OCI-LY7 (cell line): ENCODE measurements around the gene SIGLEC6. TPM values are rescaled to one million over a fixed set of nuclear protein-coding genes. Genes with fewer than 3 reads are reported as not detected.

Source experiments
- BruUV-seq: library from RNA; stranded (reverse); fragments of 400-500 nt; replicated peaks from 2 replicates; lab custom pipeline; 2021; lab: Mats Ljungman, UMichigan
- CTCF ChIA-PET: fragments of 300-600 bp; sonication (Branson Sonifier 250); formaldehyde crosslinking; loops from one replicate; lab custom pipeline; 2022; ENCODE audit warnings: antibody characterized with exemption; ENCODE audit not compliant: unreplicated experiment; lab: Charles Lee
- POLR2A ChIA-PET: fragments of 300-600 bp; sonication (Branson Sonifier 250); formaldehyde crosslinking; loops from one replicate; lab custom pipeline; 2022; ENCODE audit warnings: antibody characterized with exemption; lab: Charles Lee
- DNase-seq: peaks from one replicate; pipeline ENCODE4 v3.0.0-alpha.2; 2015; ENCODE audit warnings: low spot score
- H2AFZ ChIP-seq: fragments of 200-600 bp; sonication (generic), shearing (Covaris generic); 2 replicates; pipeline ENCODE4 v1.6.1; 2014; ENCODE audit warnings: mild to moderate bottlenecking, antibody characterized with exemption, low read length, moderate library complexity
- H3K27ac ChIP-seq: fragments of 200-600 bp; sonication (generic); 2 replicates; pipeline ENCODE4 v1.5.1; 2014; ENCODE audit warnings: mixed run types, low read depth, mild to moderate bottlenecking, moderate library complexity, low read length, inconsistent platforms; ENCODE audit not compliant: poor library complexity, severe bottlenecking
- H3K36me3 ChIP-seq: fragments of 200-600 bp; sonication (generic); 2 replicates; pipeline ENCODE4 v1.6.1; 2014; ENCODE audit warnings: mild to moderate bottlenecking, antibody characterized with exemption, low read length, moderate library complexity, mixed read lengths; ENCODE audit not compliant: insufficient read depth
- H3K4me1 ChIP-seq: fragments of 200-600 bp; sonication (generic); 2 replicates; pipeline ENCODE4 v1.5.1; 2014; ENCODE audit warnings: mild to moderate bottlenecking, low read length; ENCODE audit not compliant: insufficient read depth, poor library complexity, severe bottlenecking
- H3K4me2 ChIP-seq: fragments of 200-600 bp; sonication (generic); 2 replicates; pipeline ENCODE4 v1.6.1; 2014; ENCODE audit warnings: mild to moderate bottlenecking, low read length
- H3K4me3 ChIP-seq: fragments of 200-600 bp; sonication (generic); 2 replicates; pipeline ENCODE4 v1.5.1; 2014; ENCODE audit warnings: mild to moderate bottlenecking, low read depth, low read length; ENCODE audit not compliant: poor library complexity, severe bottlenecking
- H3K79me2 ChIP-seq: fragments of 200-600 bp; sonication (generic); 2 replicates; pipeline ENCODE4 v1.6.1; 2016; ENCODE audit warnings: low read depth, mild to moderate bottlenecking, low read length, moderate library complexity, mixed read lengths; ENCODE audit not compliant: insufficient read depth
- H3K9me2 ChIP-seq: fragments of 200-600 bp; sonication (generic); 2 replicates; pipeline ENCODE4 v1.6.1; 2016; ENCODE audit warnings: mild to moderate bottlenecking, low read length, mixed read lengths; ENCODE audit not compliant: insufficient read depth
- H3K9me3 ChIP-seq: fragments of 200-600 bp; sonication (generic); 2 replicates; pipeline ENCODE4 v1.6.1; 2014; ENCODE audit warnings: mild to moderate bottlenecking, mixed run types, low read length, mixed read lengths
- H4K20me1 ChIP-seq: fragments of 200-600 bp; sonication (generic); 2 replicates; pipeline ENCODE4 v1.6.1; 2014; ENCODE audit warnings: mild to moderate bottlenecking, antibody characterized with exemption, low read length, moderate library complexity, mixed read lengths; ENCODE audit not compliant: insufficient read depth
- CTCF ChIP-seq: fragments of 200-600 bp; sonication (generic); conservative IDR thresholded peaks from 2 replicates; pipeline ENCODE4 v1.5.1; 2014; ENCODE audit warnings: mild to moderate bottlenecking, antibody characterized with exemption, low read length, moderate library complexity, mixed read lengths
- EZH2phosphoT487 ChIP-seq: fragments of 200-600 bp; sonication (generic); IDR thresholded peaks from 2 replicates; pipeline ENCODE4 v1.6.1; 2018; ENCODE audit warnings: low read depth, borderline replicate concordance, mild to moderate bottlenecking, mixed run types, antibody characterized with exemption, low read length, moderate library complexity, mixed read lengths
- intact Hi-C: fragments of 100-400 bp; cut with micrococcal nuclease; formaldehyde crosslinking; loops from one replicate; pipeline ENCODE4 v1.10.0; 2022; ENCODE audit not compliant: unreplicated experiment
- total RNA-seq, 2 experiments: library from RNA; depleted of rRNA in 1 of 2; stranded (reverse); fragments of >200 nt in 1 of 2; shearing (Covaris generic) in 1 of 2; gene quantifications; 2 replicates each; pipeline ENCODE4 v1.2.3, GENCODE V29; 2014 to 2022

The SIGLEC6 gene
- total RNA-seq, 2 experiments from 2014 or later, result not detected

GRCh38 chr19:51567583-51567982, 36.1 kb upstream of the SIGLEC6 start:
- no peak overlapping the region for H2AFZ ChIP-seq
- BruUV-seq, result no TSS peak
- peaks cover 14% of the 10 kb centered on the region; the same call in 1 of the 2 replicates for H3K79me2 ChIP-seq
- no peak overlapping the region for H3K4me2 ChIP-seq
- no peaks in the 10 kb centered on the region for H3K9me3 ChIP-seq
- H3K36me3 ChIP-seq, result no peaks in the 10 kb centered on the region
- TF ChIP-seq EZH2phosphoT487 (no peak), CTCF (no peak)
- no peak for DNase-seq
- ChIA-PET POLR2A (no interaction called here), CTCF (no interaction called here)
- intact Hi-C loops, result no loop called here
- no peak overlapping the region for H3K27ac ChIP-seq
- H3K4me1 ChIP-seq, result peaks cover 22% of the 10 kb centered on the region
- 0 out of 2 replicates have a peak, but pooled peaks cover 7% of the 10 kb centered on the region for H3K9me2 ChIP-seq
- no peak overlapping the region for H3K4me3 ChIP-seq
- H4K20me1 ChIP-seq, result no peaks in the 10 kb centered on the region

GRCh38 chr19:51566489-51567100, 35.1 kb upstream of the SIGLEC6 start:
- Histone ChIP-seq H3K4me1 (peaks cover 12% of the 10 kb centered on the region), H3K9me2 (0 out of 2 replicates have a peak, but pooled peaks cover 7% of the 10 kb centered on the region), H3K27ac (no peak overlapping the region), H3K36me3 (no peaks in the 10 kb centered on the region), H3K79me2 (peaks cover 4% of the 10 kb centered on the region; the same call in 1 of the 2 replicates), H3K4me3 (no peak overlapping the region), H3K9me3 (no peaks in the 10 kb centered on the region), H2AFZ (no peak overlapping the region), H4K20me1 (no peaks in the 10 kb centered on the region), H3K4me2 (no peak overlapping the region)
- ChIA-PET CTCF (no interaction called here), POLR2A (no interaction called here)
- intact Hi-C loops, result no loop called here
- TF ChIP-seq EZH2phosphoT487, result no peak
- no peak for TF ChIP-seq CTCF
- BruUV-seq, result no TSS peak
- DNase-seq, result no peak

GRCh38 chr19:51565583-51565982, 34.1 kb upstream of the SIGLEC6 start:
- ChIA-PET CTCF (interaction anchor here (0.6 kb wide), 1 partner anchor 10 kb away, joined by 3 read pairs; no protein-coding TSS in a partner anchor), POLR2A (no interaction called here)
- H2AFZ ChIP-seq, result no peak overlapping the region
- no peaks in the 10 kb centered on the region for H4K20me1 ChIP-seq
- H3K36me3 ChIP-seq, result no peaks in the 10 kb centered on the region
- no peak overlapping the region for H3K4me3 ChIP-seq
- H3K9me3 ChIP-seq, result no peaks in the 10 kb centered on the region
- no peak overlapping the region for H3K4me2 ChIP-seq
- intact Hi-C loops, result no loop called here
- BruUV-seq, result no TSS peak
- peaks cover 8% of the 10 kb centered on the region for H3K4me1 ChIP-seq
- no peak overlapping the region for H3K27ac ChIP-seq
- H3K79me2 ChIP-seq, result no peaks in the 10 kb centered on the region
- H3K9me2 ChIP-seq, result 0 out of 2 replicates have a peak, but pooled peaks cover 5% of the 10 kb centered on the region
- no peak for DNase-seq
- TF ChIP-seq EZH2phosphoT487 (no peak), CTCF (no peak)
